GM18858 (cell line): ENCODE measurements around the gene LIPC.

ENCODE experiments used
- ATAC-seq: cut with Tn5 transposase; IDR thresholded peaks from one replicate; pipeline ENCODE4 v1.9.1; 2021; ENCODE audit not compliant: unreplicated experiment

The LIPC gene

DNA sequence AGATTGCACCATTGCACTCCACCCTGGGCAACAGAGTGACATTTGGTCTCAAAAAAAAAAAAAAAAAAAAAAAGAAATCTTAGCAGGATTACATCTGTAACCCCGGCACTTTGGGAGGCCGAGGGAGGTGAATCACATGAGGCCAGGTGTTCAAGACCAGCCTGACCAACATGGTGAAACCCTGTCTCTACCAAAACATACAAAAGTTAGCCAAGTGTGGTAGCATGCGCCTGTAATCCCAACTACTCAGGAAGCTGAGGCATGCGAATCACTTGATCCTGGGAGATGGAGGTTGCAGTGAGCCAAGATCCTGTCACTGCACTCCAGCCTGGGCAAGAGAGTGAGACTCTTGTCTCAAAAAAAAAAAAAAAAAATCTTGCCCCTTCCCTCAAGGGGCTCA is 40.4 kb downstream of the LIPC start:
- ATAC-seq, result no peak

DNA sequence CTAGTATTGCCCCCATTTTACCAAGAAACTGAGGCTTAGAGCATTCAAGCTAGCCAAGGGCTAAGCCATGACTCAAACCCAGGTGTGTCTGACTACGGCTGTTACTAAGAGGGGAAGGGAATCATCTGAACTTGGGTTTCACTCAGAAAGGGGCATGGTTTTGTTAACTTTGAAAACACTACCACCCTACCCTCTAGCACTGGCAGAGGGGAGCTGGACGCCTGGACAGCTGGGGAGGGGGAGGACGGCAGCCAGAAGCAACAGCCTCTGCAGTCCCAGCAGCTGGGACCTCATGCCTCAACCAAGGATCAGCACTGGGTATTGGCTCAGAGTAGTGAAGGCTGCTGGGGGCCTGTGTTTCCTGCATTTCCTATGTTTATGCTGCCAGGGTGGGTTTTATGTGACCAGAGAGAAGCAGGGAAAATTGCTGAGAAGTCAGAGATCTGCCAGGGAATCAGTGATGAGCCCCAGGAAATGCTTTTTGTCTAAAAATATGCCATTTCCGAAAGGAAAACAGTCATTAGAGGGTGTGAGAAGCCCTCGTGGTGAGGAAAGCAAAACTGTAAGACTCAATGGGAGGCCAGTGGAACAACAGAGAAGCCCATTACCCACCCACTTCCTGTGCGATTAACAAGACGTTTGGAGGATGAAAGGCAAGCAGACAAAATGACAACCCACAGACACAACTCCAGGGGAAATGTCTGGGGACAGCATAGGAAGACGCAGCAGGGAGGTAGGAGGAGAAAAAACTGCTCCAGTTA is 41.2 kb downstream of the LIPC start:
- ATAC-seq, result no peak

DNA sequence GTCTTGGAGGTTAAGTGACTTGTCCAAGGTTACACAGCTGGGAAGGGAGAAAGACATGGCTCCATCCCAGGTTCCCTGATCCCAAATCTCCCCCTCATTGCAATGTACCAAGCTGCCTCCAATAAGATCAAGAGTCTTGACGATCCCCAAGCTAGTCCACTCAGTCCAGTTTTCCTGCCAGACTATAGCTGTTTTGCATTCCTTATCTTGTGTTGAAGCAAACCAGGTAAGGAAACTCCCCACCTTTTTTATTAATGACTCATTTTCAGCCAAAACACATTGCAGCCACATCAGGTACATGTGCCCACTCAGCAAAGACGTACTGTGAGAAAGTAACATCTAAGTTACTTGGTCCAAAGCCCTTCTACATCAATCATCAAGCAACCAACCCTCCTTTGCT is 41.9 kb downstream of the LIPC start:
- no peak for ATAC-seq

DNA sequence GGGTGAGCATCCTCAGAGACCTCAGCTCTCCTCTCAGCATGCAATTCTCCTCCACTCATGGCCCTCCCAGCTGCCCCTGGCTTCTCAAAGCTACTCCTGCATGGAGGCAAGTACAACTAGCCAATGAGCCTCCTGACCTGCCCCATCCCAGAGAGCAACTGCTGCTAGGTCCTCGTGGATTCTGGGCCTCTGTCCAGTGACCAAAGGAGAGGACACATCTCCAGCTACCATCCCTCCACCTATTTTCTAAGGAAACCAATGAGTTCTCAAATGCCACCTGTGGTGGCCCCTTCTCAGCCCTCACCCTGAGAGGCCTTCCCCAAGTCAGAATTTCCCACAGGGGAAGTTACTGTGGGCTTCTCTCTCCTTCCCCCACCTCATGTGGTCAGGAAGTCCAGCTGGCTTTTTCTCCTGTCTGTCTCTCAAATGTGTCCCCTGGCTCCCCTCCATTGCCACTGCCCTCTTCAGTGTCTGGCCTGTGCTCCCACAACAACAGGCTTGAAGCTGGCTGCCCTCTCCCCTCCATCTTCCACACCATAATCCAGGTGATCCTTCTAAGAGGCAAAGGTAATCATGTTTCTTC is 43.0 kb downstream of the LIPC start:
- no peak for ATAC-seq

DNA sequence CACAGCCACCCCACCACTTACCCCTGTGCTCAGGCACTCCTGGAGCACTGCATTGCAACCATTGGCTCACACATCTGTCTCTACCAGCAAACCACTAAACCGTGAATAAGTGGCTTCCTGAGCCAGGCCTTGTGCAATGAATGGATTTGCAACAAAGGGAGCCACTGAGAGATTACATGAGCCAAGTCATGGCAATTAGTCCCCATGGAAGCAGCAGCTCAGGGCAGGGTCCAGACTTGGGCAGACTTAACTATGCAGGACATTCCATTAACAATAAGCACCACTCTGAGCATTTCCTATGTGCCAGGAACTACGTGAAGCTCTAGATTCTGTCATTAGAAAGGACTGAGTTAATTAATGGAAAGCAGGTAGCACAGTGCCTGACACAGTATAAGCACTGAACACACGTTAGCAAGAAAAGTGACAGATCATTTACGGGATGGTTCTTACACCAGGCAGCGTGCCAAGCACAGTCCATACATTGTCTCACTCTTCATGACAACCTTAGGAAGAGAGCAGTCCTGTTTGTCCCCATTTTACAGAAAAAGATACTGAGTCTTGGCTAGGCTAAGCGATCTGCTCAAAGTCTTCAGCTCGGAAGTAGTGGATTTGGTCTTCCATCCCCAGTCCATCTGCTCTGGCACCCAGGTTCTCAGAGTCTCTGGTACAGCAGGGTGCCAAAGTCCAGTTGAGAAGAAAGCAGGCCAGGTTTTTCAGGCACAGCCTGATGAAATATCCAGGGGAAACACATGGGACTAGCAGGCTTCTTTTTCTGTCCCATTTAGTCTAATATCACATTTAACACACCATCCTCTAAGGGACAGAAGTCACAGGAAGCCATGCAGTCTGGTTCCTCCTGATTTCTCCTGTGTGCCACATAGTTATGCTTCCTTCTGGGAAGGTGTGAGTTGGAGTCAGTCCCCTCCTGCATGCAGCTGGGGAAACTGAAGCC is 44.1 kb downstream of the LIPC start:
- ATAC-seq, result no peak

DNA sequence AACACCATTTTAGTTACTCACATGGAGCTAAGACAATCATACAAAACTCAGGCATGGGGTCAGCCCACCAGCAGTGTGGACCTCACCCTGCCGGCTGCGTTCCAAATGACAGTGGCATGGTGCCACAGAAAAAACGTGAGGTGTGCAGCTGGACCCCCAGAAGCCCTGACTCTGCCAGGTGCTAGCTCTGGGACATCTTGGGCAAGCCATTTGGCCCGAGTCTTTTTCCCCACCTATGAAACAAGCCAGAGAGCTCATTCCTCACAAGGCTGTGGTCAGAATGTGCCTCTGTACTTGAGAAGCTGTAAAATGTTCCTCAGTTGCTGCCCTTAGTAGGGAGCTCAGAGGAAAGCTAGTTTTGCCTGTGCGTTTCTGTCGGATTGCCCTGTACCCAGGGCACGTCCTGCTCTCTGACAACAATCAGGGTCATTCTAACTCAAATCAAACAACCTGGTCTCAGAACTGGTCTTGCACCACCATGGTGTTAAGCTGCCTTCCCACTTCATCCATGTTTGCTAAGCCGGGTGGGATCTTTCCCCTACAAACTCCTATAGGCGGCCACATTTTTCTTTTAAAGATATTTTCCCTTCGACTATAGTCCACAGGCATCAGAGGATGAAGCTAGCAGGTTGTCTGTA is 44.9 kb downstream of the LIPC start:
- no peak for ATAC-seq

DNA sequence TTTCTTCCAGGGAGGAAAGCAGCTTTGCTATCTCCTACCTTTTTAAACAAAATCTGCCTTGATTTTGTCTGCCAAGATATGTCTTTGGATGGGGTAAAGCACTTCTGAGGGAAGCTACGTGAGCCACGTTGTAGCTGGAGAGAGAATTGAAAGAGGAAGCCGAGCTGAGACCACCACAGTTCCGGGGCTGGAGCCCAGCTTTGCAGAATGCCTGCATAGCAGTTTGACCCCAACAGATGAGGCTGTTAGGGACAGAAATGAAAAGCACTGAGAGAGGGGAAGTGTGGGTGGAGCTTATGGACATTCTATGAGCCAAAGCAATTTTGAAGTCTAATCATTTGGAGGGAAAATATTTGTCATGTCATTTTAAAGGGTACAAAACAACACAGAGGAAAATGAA is 45.4 kb downstream of the LIPC start:
- no peak for ATAC-seq

DNA sequence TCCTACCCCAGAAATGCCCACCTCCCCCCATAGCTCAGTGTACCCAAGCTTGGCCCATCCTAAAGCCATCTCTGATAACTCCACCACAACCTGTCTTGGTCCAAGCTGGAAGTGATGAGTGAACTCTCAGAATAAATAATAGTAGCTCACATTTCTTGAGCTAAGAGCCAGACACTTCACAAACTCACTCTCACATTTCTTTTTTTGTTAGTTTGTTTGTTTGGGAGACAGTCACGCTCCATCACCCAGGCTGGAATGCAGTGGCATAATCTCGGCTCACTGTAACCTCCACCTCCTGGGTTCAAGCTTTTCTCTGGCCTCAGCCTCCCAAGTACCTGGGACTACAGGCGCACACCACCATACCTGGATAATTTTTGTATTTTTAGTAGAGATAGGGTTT is 46.2 kb downstream of the LIPC start:
- ATAC-seq, result no peak

DNA sequence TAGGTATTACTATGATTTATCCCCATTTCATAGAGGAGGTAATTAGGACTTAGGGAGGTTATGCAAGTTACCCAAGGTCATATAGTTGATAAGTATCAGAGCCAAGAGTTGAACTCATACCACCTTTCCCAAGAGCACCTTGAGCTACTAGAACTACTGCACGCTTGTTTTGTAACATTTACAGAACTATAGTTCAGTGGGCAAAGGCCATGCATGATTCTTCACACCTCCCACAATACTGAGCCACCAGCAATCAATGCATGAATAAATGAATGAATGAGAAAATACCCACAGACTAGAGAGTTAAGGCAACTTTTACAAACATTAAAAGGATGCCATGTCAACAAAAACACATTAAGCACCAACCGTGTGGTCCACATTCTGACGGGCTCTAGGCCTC is 46.8 kb downstream of the LIPC start:
- ATAC-seq, result no peak

DNA sequence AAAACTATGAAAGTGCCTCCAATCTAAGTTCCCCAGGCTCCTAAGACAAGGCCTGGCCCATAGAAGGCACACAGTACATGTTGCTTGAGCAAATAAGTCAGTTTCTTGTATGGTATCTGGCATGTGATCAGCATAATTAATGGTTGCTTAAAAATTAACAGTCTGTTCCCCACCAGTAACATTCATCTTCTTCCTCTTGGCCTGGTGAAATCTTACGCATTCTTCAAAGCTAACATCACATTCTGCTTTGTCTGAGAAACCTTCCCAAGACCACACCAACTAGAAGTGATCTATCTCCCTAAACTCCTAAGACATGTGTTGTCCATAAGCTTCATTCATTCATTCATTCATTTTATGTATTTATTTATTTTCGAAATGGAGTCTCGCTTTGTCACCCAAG is 48.1 kb downstream of the LIPC start:
- no peak for ATAC-seq

DNA sequence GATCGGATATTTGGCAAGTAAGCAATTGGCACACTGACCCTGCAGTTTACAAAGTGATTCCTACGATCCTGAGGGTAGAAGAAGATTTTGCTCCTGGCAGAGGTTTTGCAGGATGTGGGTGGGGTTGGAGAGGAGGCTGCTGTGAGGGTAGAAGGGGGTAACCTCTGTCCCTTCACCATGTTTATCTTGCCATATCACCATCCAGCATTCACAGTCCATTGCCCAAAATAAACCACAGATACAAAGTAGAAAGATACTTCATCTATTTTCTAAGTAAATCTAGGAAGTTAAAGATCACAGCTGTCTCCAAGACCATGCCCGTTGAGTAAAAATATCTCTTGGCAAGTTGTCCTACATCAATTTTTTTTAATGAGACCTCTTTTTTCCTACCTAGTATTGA is 51.6 kb downstream of the LIPC start:
- ATAC-seq, result no peak

DNA sequence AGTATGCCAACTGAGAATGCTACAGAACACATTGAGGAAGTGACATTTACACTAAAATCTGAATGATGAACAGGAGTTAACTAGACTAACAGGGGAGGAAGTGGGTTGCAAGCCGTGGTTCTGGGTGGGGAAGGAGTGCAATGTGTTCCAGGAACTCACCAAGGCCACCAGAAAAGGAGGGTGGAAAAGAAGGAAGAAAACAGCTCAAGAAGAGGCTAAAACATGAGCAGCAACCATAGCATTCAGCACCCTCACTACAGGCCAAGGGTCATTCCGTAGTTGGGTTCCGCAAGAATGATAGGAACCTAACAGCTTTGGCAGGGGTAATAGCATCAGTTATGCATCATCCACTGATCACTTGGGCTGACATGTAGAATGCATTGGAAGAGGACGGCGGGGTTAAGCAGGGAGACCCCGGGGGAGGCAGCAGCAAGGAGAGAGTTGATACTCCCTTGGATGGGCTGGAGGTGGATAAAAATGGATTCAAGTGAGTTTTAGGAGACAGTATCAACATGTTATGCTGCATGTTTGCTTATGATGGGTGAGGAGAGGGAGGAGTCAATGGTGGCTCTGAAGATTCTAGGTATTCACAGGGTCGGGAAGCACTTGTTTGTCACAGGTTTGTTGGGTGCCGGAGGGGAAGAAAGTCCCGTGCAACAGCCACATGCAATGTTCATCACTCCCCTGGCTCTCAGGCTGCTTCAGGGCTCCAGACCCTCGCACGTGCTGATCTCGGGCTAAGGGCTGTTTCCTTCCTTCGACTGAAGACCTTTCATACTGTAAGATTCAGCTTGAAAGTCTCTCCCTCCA is 53.2 kb downstream of the LIPC start:
- no peak for ATAC-seq

DNA sequence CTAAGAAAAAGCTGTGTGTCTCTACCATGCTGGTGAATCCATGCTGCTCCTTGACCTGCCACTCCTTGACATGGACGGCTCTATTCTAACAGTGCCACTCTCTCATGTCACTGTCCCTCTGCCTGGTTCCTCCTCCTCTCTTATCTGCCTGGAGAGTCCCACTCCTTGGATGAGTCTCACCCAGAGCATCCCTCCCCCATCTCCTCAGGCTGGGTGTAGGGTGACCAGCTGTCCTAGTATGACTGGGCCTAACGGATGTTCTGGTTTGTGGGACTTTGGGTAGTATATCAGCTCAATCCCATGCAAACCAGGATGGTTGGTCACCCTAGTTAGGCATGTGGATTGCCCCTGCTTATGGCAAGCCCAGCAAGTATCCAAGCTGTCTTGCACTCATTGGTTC is 54.3 kb downstream of the LIPC start:
- ATAC-seq, result no peak

DNA sequence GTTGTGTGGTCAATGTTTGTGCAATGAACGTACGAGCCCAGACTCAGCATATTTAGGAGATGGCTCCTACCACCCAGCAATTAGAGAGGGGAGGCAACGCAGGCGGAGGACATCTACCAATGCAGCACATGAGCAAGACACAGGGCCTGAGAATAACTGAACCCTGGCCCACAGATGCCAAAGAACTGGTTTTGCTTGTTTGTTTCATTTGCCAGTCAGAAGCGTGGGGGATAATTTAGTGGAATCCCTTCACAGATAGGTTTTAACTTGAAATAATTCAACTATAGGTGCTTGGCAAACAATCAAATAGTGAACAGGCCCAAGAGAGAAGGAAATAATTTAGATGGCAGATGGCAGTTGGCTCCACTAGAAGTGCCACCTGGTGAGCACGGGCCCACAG is 54.8 kb downstream of the LIPC start:
- ATAC-seq, result no peak

DNA sequence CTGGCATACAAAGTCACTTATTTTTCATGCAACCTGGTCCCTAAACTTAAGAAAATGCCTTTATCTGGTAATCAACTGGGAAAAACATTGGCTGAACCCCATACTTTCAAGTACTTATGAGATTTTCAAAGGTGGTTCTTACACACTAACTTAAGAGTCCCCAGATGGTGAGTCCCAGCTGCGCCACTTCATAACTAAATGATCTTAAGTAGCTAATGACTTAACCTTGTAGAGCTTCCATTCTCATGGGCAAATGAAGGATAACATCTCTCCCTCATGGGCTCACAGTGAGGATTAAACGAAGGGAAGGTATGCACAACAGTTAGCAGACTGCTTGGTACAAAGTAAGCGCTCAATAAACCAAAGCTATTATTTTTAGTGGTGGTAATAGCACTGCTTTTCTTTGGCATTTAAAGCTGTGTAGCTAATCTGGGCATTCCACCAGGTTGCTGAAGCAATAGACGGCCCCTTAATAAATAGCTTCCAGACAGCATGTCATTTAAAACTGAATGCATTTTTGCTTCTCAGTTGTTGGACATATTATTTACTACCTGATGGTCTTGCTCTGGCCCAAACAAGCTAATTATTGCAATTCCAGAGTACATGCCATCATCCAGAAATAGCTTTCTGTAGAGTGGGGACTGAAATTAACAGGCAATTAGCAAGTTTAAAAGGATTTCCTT is 55.4 kb downstream of the LIPC start:
- ATAC-seq, result no peak

DNA sequence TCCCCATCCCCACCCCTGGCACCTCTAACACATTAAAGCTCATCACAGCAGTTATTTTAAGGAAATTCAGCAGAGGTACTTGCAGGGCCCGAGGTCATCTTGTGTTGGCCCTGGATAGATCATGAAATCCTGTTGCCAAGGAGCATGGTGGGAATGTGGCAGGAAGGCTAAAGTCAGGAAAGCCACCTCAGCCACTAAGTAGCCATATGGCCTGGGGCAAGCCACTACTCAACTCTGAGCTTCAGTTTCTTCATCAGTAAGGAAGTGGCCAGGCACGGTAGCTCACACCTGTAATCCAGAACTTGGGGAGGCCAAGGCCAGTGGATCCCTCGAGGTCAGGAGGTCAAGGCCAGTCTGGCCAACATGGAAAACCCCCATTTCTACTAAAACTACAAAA is 55.9 kb downstream of the LIPC start:
- ATAC-seq, result no peak

DNA sequence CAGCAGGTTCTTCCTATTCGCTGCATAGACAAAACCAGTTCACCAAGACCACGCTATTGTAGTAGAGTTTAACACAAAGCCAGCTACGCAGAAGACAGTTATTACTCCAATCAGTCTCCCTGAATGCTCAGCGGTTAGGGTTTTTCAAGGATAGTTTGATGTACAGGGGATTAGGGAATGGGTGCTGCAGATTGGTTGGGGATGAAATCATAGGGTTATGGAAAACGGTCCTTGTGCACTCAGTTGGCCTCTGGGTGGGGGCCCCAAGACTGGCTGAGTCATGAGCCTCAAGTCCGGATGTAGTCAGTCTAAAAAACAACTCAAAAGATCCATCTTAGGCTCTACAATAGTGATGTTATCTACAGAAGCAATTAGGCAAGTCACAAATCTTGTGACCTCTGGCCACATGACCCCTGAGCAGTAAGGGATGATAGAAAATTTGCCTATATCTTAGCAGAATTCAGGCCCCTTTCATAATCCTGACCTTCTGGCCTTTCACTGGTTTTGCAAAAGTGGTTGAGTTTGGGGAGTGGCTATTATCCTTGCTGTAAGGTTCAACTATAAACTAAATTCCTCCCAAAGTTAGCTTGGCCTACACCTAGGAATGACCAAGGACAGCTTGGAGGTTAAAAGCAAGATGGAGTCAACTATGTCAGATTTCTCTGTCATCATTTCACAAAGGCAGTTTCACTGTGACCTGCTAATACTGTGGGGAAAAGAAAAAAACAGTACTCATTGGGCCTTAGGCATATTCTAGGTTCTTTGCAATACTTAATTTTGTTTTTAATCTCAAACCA is 57.7 kb downstream of the LIPC start:
- ATAC-seq, result no peak

DNA sequence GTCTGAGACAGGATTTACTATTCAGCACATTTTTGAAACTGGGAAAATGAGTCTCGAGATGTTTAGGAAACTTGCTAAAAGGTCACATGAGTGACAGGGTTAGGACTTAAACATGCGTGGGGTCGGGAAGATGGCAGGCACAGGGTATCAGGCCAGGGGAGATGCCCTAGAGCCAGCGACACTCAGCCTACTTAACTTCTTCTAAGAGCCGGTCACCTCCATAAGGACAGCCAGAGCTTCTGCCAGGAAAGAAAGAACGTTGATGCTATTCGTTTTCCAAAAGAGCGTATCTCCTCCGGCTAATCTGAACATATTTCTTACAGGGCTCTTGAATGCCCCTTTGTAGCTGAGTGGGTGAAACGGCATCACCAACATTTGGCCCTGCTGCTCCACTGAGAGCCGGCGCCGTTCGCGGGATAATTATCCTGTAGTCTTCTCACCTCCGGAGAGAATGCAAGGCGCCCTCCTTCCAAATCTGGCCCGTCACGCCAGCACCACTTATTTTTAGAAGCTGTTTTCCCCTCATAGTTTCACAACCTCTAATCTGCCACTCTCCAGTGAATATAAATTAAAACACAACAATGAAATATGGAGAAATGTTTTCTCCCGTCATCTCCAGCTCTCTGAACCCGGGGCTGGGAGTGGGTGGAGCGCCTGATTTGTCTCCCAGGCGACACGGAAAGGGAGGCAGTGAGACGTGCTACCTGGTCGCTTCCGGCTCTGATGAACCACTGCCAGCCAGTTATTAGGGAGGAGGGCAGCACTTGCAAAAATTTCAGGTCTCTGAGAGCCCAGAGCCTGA is 58.5 kb downstream of the LIPC start:
- ATAC-seq, result no peak
